ENCODE data around the gene TBX6.
"Not testable (repeated sequence)": the region's sequence is repeated elsewhere in the genome, so short reads cannot be mapped to it uniquely, and the experiment has no call there.

Gene TBX6

GRCh38 chr16:30065943-30066760, 25.6 kb downstream of the TBX6 start:
- DNase-seq (ENCODE audit: low read depth) = no peak

GRCh38 chr16:30065102-30065942, 26.4 kb downstream of the TBX6 start, which contains the start of gene ALDOA:
Gene ALDOA (plus strand): TSS chr16:30065760. CDS start chr16:30066898, 1,138 bp downstream.
- DNase-seq (ENCODE audit: low read depth) = peak; percentile 84

- DNase-seq (ENCODE audit: low read depth) = no peak
These were observed 27.0 kb downstream of the TBX6 start for GRCh38 chr16:30064729-30065101.

DNA sequence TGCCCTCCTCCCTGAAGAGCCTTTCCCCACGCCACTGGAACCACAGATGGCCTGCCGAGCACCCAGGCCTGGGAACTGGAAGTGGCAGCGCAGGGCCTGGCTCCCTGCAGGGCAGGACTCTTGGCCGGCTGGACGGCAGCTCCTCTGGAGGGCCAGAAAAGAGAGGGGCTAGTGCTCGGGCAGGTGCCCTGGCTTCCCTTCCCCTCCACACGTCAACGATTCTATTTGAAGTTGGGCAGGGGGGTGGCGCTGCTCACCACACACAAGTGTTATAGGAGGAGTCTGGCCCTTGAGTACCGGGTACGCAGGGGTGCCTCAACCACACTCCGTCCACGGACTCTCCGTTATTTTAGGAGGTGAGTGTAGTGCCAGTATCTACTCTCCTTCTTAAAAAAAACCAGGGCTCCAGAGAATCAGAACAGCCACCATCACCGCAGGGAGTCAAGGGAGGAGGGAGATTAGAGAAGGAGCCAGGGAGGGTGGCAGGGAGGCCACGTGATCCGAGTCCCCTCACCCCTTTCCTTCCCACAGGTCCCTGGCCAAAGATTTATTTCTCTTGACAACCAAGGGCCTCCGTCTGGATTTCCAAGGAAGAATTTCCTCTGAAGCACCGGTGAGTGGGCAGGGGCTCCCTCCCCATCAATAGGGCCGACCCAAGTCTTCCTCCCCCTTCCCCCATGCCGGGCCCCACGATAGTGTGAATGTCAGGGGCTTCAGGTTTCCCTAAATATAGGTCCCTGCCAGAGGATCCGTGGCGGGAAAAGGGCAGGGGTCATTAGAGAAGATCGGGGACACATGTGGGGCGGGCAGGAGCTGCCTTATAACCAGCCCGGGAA, 27.6 kb downstream of the TBX6 start:
- DNase-seq (ENCODE audit: low read depth) = peak; percentile 49

- DNase-seq (ENCODE audit: low read depth) = no peak
These were observed 28.3 kb downstream of the TBX6 start for GRCh38 chr16:30063278-30063892.

DNA sequence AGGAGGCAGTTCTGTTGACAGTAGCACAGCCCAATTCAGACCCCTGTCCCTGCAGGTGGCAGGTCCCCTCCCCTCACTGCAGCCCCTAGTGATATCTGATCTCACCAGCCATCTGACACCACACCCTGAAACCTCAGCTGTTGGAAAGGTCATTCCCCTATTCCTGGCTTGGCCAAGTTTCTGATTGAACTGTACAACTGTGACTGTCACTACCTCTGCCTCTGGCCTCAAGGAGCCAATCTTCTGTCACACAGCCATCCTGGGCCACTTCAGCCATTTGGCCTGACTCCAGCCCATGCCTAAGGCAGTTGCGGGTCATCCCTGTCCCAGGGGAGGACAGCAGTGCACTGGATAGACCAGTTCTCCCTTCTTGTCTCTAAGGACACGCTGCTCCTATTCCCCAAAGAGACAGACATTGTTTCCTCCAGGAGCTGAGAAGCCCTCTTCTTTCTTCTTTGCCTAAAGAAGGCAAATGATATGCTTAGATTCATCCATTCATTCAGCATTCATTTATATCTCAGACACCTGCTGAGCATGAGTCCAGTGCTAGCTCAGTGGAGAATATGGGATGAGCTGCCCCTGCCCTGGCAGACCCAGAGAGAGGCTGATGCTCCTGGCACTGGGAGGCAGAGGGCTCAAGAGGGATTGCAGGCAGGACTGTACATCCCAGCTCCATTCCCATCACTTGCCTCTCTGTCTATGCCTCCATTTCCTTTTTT, 30.7 kb downstream of the TBX6 start:
- DNase-seq (ENCODE audit: low read depth) = no peak

- no peak for DNase-seq (ENCODE audit: low read depth)
These were observed 31.4 kb downstream of the TBX6 start for GRCh38 chr16:30060346-30060745.

DNA sequence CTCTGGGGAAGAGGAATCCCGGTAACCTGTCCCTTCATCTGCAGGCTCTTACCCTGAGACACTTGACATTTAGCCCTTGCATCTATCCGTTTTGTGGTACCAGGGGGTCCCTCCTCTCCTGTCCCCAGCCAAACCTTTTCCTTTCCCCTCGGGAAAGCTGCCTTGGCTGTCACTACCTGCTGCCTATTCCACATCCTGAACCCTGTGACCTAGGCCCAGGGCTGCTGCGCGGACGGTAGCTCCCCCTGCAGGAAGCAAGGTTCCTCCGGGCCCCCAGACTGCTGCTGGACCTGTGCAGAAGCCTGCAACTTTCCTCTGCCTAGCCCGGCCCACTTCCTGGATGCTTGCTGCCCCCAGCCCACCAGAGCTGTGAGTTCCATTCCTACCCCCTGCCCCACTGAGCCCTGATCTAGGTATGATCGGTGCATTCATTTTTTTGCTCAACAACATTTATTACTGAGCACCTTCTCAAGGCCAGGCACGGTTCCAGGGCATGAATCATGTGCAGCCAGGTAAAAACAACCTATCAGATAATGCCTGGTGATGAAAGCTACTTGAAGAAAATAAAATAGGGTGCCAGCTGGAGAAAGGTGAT, 36.7 kb downstream of the TBX6 start:
- DNase-seq (ENCODE audit: low read depth) = no peak

DNA sequence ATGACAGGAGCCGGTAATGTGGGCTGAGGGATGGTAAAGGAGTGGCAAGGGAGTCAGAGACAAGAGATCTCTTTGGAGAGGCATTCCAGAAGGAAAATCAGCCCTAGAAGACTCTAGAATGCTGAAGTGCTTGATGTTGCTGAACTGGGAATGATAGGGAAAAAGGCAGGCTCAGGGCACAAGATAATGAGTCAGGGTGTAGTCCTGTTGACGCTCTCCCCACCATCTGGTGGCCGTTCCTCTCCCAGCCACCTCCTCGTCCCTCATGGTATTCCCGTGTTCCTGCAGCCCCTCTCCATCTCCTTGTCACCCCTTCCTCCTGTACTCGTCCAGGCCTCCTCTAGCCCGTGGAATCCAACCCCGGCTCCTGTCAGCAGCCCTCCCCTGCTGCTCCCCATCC, 37.3 kb downstream of the TBX6 start:
- DNase-seq (ENCODE audit: low read depth) = no peak

GRCh38 chr16:30053376-30054015, 38.2 kb downstream of the TBX6 start:
- no peak for DNase-seq (ENCODE audit: low read depth)

GRCh38 chr16:30052671-30053372, 38.9 kb downstream of the TBX6 start:
- peak; percentile 81 for DNase-seq (ENCODE audit: low read depth)

GRCh38 chr16:30051518-30051917, 40.2 kb downstream of the TBX6 start:
- DNase-seq (ENCODE audit: low read depth) = no peak

DNA sequence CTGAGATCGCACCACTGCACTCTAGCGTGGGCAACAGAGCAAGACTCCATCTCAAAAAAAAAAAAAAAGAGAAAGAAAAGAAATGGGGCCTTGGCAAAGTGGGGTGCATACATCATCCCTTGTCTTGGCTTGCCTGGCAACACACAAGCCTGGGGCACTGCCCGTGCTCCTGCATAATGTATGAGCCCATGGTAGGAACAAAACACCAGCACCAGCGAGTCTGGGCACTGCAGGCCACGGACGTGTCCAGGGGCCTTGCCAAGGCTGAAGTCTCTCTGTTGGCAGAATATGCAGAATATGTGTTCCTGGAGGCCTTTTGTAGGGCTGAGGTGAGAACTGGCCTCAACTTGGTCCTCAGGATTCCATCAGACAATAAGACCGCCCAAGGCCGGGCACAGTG, 41.9 kb downstream of the TBX6 start:
- DNase-seq (ENCODE audit: low read depth) = no peak

DNA sequence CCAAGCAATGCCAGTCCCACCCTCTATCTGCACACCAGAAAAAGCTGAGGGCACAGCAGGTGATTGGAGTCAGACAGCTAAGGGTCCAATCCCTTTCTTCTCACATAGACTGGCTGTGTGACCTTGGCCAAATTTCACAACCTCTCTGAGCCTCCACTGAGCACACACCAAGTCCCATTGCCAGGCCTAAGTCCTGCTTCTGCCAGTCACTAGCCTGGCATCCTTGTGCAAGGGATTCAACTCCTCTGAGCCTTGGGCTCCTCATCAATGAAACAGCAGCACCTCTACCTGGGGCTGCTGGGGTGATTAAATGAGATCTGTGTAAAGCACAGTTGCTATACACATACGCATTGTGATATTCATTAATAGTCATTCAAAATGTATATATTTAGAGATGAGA, 45.1 kb downstream of the TBX6 start:
- no peak for DNase-seq (ENCODE audit: low read depth)

DNA sequence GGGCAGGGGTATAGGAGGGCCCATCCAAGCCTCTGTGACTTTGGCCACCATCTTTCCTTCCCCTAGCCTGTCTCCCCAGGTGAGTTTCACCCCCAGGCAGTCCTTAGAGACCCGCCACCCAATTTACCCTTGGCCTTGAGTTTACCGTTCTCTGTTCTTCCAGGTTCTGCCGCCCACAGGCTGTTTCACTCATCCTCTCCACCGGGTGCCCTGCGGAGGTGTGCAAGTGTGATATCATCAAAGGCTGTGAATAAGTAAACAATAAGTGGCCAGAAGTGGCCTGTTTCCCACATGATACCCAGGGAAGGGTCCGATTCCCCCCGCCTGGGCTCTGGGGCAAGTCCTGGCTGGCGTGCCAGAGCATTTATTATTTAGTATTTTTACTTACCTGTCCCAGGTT, 45.5 kb downstream of the TBX6 start:
- no peak for DNase-seq (ENCODE audit: low read depth)

- no peak for DNase-seq (ENCODE audit: low read depth)
These were observed 49.9 kb downstream of the TBX6 start for GRCh38 chr16:30041841-30042240.

DNA sequence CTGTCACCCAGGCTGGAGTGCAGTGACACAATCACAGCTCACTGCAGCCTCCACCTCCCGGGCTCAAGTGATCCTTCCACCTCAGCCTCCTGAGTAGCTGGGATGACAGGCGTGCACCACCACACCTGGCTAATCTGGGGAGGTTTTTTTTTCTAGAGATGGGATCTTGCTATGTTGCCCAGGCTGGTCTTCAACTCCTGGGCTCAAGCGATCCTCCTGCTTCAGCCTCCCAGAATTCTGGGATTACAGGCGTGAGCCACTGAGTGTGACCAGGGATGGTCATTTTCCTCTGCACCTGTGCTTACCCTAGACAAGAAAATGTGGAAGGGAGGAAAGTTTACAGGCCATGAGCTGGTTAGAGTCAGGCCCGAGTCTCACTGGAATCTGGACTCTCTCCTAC, 51.0 kb downstream of the TBX6 start:
- not testable (repeated sequence) for DNase-seq (ENCODE audit: low read depth)

- DNase-seq (ENCODE audit: low read depth) = no peak
These were observed 51.5 kb downstream of the TBX6 start for GRCh38 chr16:30040221-30040620.
